NCI-H1092 treated with DMSO at 0.1 percent for 48 hours (cell line): Measurements from ENCODE around the gene CHMP1B.
"Not testable (repeated sequence)": the region's sequence is repeated elsewhere in the genome, so short reads cannot be mapped to it uniquely, and the experiment has no call there.

ENCODE experiments used
- DNase-seq: peaks from one replicate; lab custom pipeline; 2025; lab: John Stamatoyannopoulos, UW

The CHMP1B gene

GRCh38 chr18:11840493-11840892 is 10.7 kb upstream of the CHMP1B start:
- DNase-seq = no peak

GRCh38 chr18:11842562-11842961 is 8.7 kb upstream of the CHMP1B start:
- DNase-seq = no peak

GRCh38 chr18:11844436-11844835 is 6.8 kb upstream of the CHMP1B start:
- DNase-seq = no peak

- no peak for DNase-seq
Observed at GRCh38 chr18:11845654-11846053, 5.6 kb upstream of the CHMP1B start.

GRCh38 chr18:11847811-11848210 is 3.4 kb upstream of the CHMP1B start:
- DNase-seq = no peak

- no peak for DNase-seq
Observed at GRCh38 chr18:11849279-11849678, 1.9 kb upstream of the CHMP1B start.

GRCh38 chr18:11849841-11850634 is 1.2 kb upstream of the CHMP1B start:
- DNase-seq = peak; percentile 47

GRCh38 chr18:11850821-11851145 is 430 bp upstream of the CHMP1B start:
- DNase-seq = no peak

GRCh38 chr18:11851806-11852337 is 659 bp downstream of the CHMP1B start:
- DNase-seq = no peak

- DNase-seq = not testable (repeated sequence)
Observed at GRCh38 chr18:11854554-11854953, 3.3 kb downstream of the CHMP1B start.

GRCh38 chr18:11857177-11857887 is 6.1 kb downstream of the CHMP1B start:
- DNase-seq = no peak

- DNase-seq = no peak
Observed at GRCh38 chr18:11859282-11859830, 8.1 kb downstream of the CHMP1B start.

GRCh38 chr18:11859903-11860407 is 8.7 kb downstream of the CHMP1B start:
- DNase-seq = no peak

- no peak for DNase-seq
Observed at GRCh38 chr18:11860594-11861450, 9.6 kb downstream of the CHMP1B start.

GRCh38 chr18:11861583-11862288 is 10.5 kb downstream of the CHMP1B start:
- DNase-seq = no peak

GRCh38 chr18:11862468-11863137 is 11.4 kb downstream of the CHMP1B start:
- no peak for DNase-seq

GRCh38 chr18:11864471-11864870 is 13.3 kb downstream of the CHMP1B start:
- no peak for DNase-seq

GRCh38 chr18:11865071-11865470 is 13.9 kb downstream of the CHMP1B start:
- DNase-seq = no peak

GRCh38 chr18:11866329-11866728 is 15.1 kb downstream of the CHMP1B start:
- no peak for DNase-seq

- DNase-seq = no peak
Observed at GRCh38 chr18:11866764-11867163, 15.6 kb downstream of the CHMP1B start.

- no peak for DNase-seq
Observed at GRCh38 chr18:11868230-11868629, 17.0 kb downstream of the CHMP1B start.
